Fibroblast of lung (primary cell): ENCODE results near the gene TMEM187.

ENCODE experiments used
- EZH2 ChIP-seq: IDR thresholded peaks from 2 replicates; pipeline ENCODE4 v1.5.1; 2012; ENCODE audit warnings: low read length, control low read depth, mild to moderate bottlenecking; ENCODE audit errors: missing control alignments
- TF ChIP-seq, protein P1 (sequence below), 2 donors: IDR thresholded peaks in 1 of 2; conservative IDR thresholded peaks in 1 of 2; 1 replicate in 1 of 2; 2 replicates in 1 of 2; pipeline ENCODE4 v1.5.1; 2011 to 2012; ENCODE audit warnings: low read length in 2 of 2, control low read depth in 1 of 2, inconsistent platforms in 1 of 2, low read depth in 1 of 2, mild to moderate bottlenecking in 1 of 2

DNA sequence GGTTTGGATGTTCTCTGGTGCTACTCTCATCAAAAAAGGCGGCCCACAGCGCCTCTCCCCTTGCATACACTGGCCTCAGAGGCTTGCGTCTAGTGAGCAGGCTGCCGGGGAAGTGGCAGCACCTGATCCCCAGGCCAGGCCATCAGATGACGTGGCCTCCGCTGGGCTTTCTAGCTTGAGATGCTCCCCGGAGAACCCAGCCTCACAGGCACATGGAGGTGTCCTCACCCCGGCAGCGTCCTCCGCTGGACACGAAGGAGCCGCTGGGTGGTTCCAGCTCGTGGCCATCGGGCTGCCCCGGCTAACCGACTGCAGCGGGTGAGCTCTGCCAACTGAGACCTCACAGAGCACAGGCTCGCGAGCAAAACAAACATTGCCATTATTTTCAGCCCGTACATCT lies 34.4 kb downstream of the TMEM187 start:
- TF ChIP-seq, protein P1, sequence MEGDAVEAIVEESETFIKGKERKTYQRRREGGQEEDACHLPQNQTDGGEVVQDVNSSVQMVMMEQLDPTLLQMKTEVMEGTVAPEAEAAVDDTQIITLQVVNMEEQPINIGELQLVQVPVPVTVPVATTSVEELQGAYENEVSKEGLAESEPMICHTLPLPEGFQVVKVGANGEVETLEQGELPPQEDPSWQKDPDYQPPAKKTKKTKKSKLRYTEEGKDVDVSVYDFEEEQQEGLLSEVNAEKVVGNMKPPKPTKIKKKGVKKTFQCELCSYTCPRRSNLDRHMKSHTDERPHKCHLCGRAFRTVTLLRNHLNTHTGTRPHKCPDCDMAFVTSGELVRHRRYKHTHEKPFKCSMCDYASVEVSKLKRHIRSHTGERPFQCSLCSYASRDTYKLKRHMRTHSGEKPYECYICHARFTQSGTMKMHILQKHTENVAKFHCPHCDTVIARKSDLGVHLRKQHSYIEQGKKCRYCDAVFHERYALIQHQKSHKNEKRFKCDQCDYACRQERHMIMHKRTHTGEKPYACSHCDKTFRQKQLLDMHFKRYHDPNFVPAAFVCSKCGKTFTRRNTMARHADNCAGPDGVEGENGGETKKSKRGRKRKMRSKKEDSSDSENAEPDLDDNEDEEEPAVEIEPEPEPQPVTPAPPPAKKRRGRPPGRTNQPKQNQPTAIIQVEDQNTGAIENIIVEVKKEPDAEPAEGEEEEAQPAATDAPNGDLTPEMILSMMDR (conservative IDR thresholded peaks at IDR 0.05 in 1 of 2, IDR thresholded peaks at IDR 0.05 in 1 of 2; ENCODE audit: low read depth in 1 of 2, low read length in 2 of 2): no peak
- TF ChIP-seq EZH2: no peak
